HG02981 (cell line): ENCODE measurements around the gene PLXNA1.

Source experiments
- ATAC-seq: cut with Tn5 transposase; IDR thresholded peaks from one replicate; pipeline ENCODE4 v1.9.1; 2021; ENCODE audit warnings: mild to moderate bottlenecking, moderate library complexity; ENCODE audit not compliant: unreplicated experiment

Gene PLXNA1

GRCh38 chr3:126999383-126999782 is 16.5 kb downstream of the PLXNA1 start:
- no peak for ATAC-seq

- no peak for ATAC-seq
Observed at GRCh38 chr3:127000119-127000518, 17.2 kb downstream of the PLXNA1 start.

- ATAC-seq: no peak
Observed at GRCh38 chr3:127000761-127001160, 17.8 kb downstream of the PLXNA1 start.

GRCh38 chr3:127001486-127002194 is 18.7 kb downstream of the PLXNA1 start:
- no peak for ATAC-seq

GRCh38 chr3:127002195-127003174 is 19.6 kb downstream of the PLXNA1 start:
- ATAC-seq: no peak

- no peak for ATAC-seq
Observed at GRCh38 chr3:127003175-127003555, 20.2 kb downstream of the PLXNA1 start.

- ATAC-seq: no peak
Observed at GRCh38 chr3:127003601-127004280, 20.8 kb downstream of the PLXNA1 start.

GRCh38 chr3:127004641-127005397 is 21.9 kb downstream of the PLXNA1 start:
- ATAC-seq: no peak

GRCh38 chr3:127005864-127006500 is 23.1 kb downstream of the PLXNA1 start:
- ATAC-seq: no peak

GRCh38 chr3:127006781-127007436 is 24.0 kb downstream of the PLXNA1 start:
- ATAC-seq: no peak

GRCh38 chr3:127008236-127008635 is 25.3 kb downstream of the PLXNA1 start:
- no peak for ATAC-seq

GRCh38 chr3:127009531-127009930 is 26.6 kb downstream of the PLXNA1 start:
- no peak for ATAC-seq

- ATAC-seq: no peak
Observed at GRCh38 chr3:127011270-127011992, 28.5 kb downstream of the PLXNA1 start.

- ATAC-seq: no peak
Observed at GRCh38 chr3:127012091-127012490, 29.2 kb downstream of the PLXNA1 start.

- no peak for ATAC-seq
Observed at GRCh38 chr3:127013181-127013580, 30.3 kb downstream of the PLXNA1 start.

GRCh38 chr3:127013758-127014535 is 31.0 kb downstream of the PLXNA1 start:
- no peak for ATAC-seq

GRCh38 chr3:127014536-127015281 is 31.8 kb downstream of the PLXNA1 start:
- no peak for ATAC-seq
